Right hindlimb (tissue), 1 donor: ENCODE measurements around the gene AATK.
A peak's percentile ranks its signal among the peaks of the same experiment; 100 is the strongest.

Experiments used
- DNase-seq: peaks from one replicate; pipeline ENCODE4 v3.0.0-alpha.2; 2018

AATK gene

GRCh38 chr17:81067391-81067811 lies 98.6 kb downstream of the AATK start:
- DNase-seq = peak; percentile 78
